GM23338 (cell line): ENCODE data around the gene CMTR1. TPM values are rescaled to one million over a fixed set of nuclear protein-coding genes. Genes with fewer than 3 reads are reported as not detected.
A peak's percentile ranks its signal among the peaks of the same experiment; 100 is the strongest.

Experiments
- ATAC-seq: fragments of 200-7000 bp; cut with Tn5 transposase; 3 replicates; pipeline ENCODE4 v1.9.1; 2020
- DNase-seq: peaks from one replicate; pipeline ENCODE4 v3.0.0-alpha.2; 2015; ENCODE audit warnings: low spot score
- H2AFZ ChIP-seq: fragments of 200-600 bp; sonication (generic); 2 replicates; pipeline ENCODE4 v1.8.0; 2016; ENCODE audit warnings: antibody characterized with exemption, mild to moderate bottlenecking, moderate library complexity
- H3F3A ChIP-seq: fragments of 200-600 bp; sonication (generic); replicated peaks from 2 replicates; pipeline ENCODE4 v1.8.0; 2017; ENCODE audit warnings: antibody characterized with exemption, mixed run types, low read depth
- H3K27ac ChIP-seq: fragments of 200-600 bp; sonication (generic); 2 replicates; pipeline ENCODE4 v1.6.1; 2016; ENCODE audit warnings: low read depth
- H3K27me3 ChIP-seq: fragments of 200-600 bp; sonication (generic); 2 replicates; pipeline ENCODE4 v1.8.0; 2016; ENCODE audit warnings: mild to moderate bottlenecking, mixed run types, moderate library complexity; ENCODE audit not compliant: insufficient read depth
- H3K36me3 ChIP-seq: fragments of 200-600 bp; sonication (generic); 2 replicates; pipeline ENCODE4 v1.8.0; 2016; ENCODE audit warnings: mild to moderate bottlenecking; ENCODE audit not compliant: insufficient read depth
- H3K4me1 ChIP-seq: fragments of 200-600 bp; sonication (generic); 2 replicates; pipeline ENCODE4 v1.8.0; 2016; ENCODE audit warnings: mild to moderate bottlenecking, moderate library complexity; ENCODE audit not compliant: insufficient read depth
- H3K4me2 ChIP-seq: fragments of 200-600 bp; sonication (generic); 2 replicates; pipeline ENCODE4 v1.7.1; 2017; ENCODE audit warnings: mixed run types
- H3K4me3 ChIP-seq: fragments of 200-600 bp; sonication (generic); 2 replicates; pipeline ENCODE4 v1.6.1; 2016; ENCODE audit warnings: mixed run types
- H3K79me2 ChIP-seq: fragments of 200-600 bp; sonication (generic); replicated peaks from 2 replicates; pipeline ENCODE4 v1.8.0; 2017; ENCODE audit warnings: mild to moderate bottlenecking; ENCODE audit not compliant: insufficient read depth
- H3K9me2 ChIP-seq: fragments of 200-600 bp; sonication (generic); 2 replicates; pipeline ENCODE4 v1.8.0; 2017; ENCODE audit not compliant: insufficient read depth
- H4K20me1 ChIP-seq: fragments of 200-600 bp; sonication (generic); replicated peaks from 2 replicates; pipeline ENCODE4 v1.8.0; 2017; ENCODE audit warnings: mild to moderate bottlenecking; ENCODE audit not compliant: insufficient read depth
- H3K27ac Mint-ChIP-seq: 2 replicates; pipeline ENCODE4 v1.8.0; 2020; ENCODE audit warnings: inconsistent platforms, mild to moderate bottlenecking, moderate library complexity, mixed read lengths
- H3K27me3 Mint-ChIP-seq: 3 replicates; pipeline ENCODE4 v1.8.0; 2022; ENCODE audit warnings: low read depth, mild to moderate bottlenecking, moderate library complexity, mixed read lengths, inconsistent platforms; ENCODE audit not compliant: insufficient read depth, poor library complexity
- H3K36me3 Mint-ChIP-seq: 3 replicates; pipeline ENCODE4 v1.8.0; 2021; ENCODE audit warnings: low read depth, mild to moderate bottlenecking, inconsistent platforms, moderate library complexity, mixed read lengths
- H3K4me1 Mint-ChIP-seq: 3 replicates; pipeline ENCODE4 v1.8.0; 2020; ENCODE audit warnings: mild to moderate bottlenecking, inconsistent platforms, mixed read lengths
- H3K4me3 Mint-ChIP-seq: 3 replicates; pipeline ENCODE4 v1.8.0; 2021; ENCODE audit warnings: moderate library complexity, mild to moderate bottlenecking, inconsistent platforms, mixed read lengths
- H3K9me3 Mint-ChIP-seq: 3 replicates; pipeline ENCODE4 v1.8.0; 2020; ENCODE audit warnings: moderate library complexity, mild to moderate bottlenecking, inconsistent platforms, mixed read lengths
- CREB1 ChIP-seq: fragments of 250-450 bp; sonication (Bioruptor Pico); IDR thresholded peaks from 2 replicates; pipeline ENCODE4 v1.5.0; 2020; ENCODE audit warnings: low read depth, mild to moderate bottlenecking, moderate library complexity
- ETS1 ChIP-seq: IDR thresholded peaks from 2 replicates; pipeline ENCODE4 v1.6.1; 2016; ENCODE audit warnings: antibody characterized with exemption
- EZH2phosphoT487 ChIP-seq: fragments of 200-600 bp; sonication (generic); IDR thresholded peaks from one replicate; pipeline ENCODE4 v1.8.1; 2018; ENCODE audit warnings: antibody characterized with exemption; ENCODE audit not compliant: unreplicated experiment
- POLR2AphosphoS5 ChIP-seq: IDR thresholded peaks from 2 replicates; pipeline ENCODE4 v1.6.1; 2016; ENCODE audit warnings: antibody characterized with exemption, low read depth
- REST ChIP-seq: IDR thresholded peaks from one replicate; pipeline ENCODE4 v1.6.1; 2018; ENCODE audit warnings: antibody characterized with exemption; ENCODE audit not compliant: unreplicated experiment
- ZNF114 ChIP-seq: fragments of 250-450 bp; sonication (Bioruptor Pico); IDR thresholded peaks from 2 replicates; pipeline ENCODE4 v1.5.0; 2020; ENCODE audit warnings: mild to moderate bottlenecking, moderate library complexity
- polyA plus RNA-seq: library from polyadenylated mRNA; unstranded; fragments of >200 nt; fragmentation: Nextera tagmentation; extraction: Ambion mirVana; gene quantifications from 2 replicates; pipeline ENCODE4 v1.2.1, GENCODE V29; 2016
- total RNA-seq: library from RNA; depleted of rRNA; stranded (reverse); fragments of >200 nt; shearing (Covaris generic); gene quantifications from 2 replicates; pipeline ENCODE4 v1.2.3, GENCODE V29; 2014

Gene CMTR1
- total and polyA plus RNA-seq, 2 experiments from 2014 or later, result 7.3 to 36.4 TPM

- no peaks in the 10 kb centered on the region; the same call in 2 of the 3 replicates for H3K36me3 Mint-ChIP-seq
- H3K27ac Mint-ChIP-seq, result no peak overlapping the region
Observed at GRCh38 chr6:37507690-37508421, 74.8 kb downstream of the CMTR1 start.

More at GRCh38 chr6:37507690-37508421, 74.8 kb downstream of the CMTR1 start:
- H3K27me3 ChIP-seq, result peaks cover 22% of the 10 kb centered on the region
- H3F3A ChIP-seq, result peaks cover 7% of the 10 kb centered on the region; the same call in 1 of the 2 replicates
- TF ChIP-seq ZNF114 (no peak), POLR2AphosphoS5 (no peak), ETS1 (no peak), EZH2phosphoT487 (no peak), REST (no peak), CREB1 (CRISPR knock-in tag) (no peak)
- Mint-ChIP-seq H3K9me3 (no peaks in the 10 kb centered on the region), H3K27me3 (peaks cover 25% of the 10 kb centered on the region), H3K4me3 (no peak overlapping the region), H3K4me1 (peaks cover 42% of the 10 kb centered on the region)
- H3K9me2 ChIP-seq, result no peaks in the 10 kb centered on the region; the same call in 1 of the 2 replicates
- H3K4me3 ChIP-seq, result no peak overlapping the region
- no peaks in the 10 kb centered on the region for H3K79me2 ChIP-seq
- DNase-seq (no peak), ATAC-seq (no peak)
- H3K4me2 ChIP-seq, result 0 out of 2 replicates have a peak overlapping the region, but pooled peaks have one; percentile 15
- no peaks in the 10 kb centered on the region for H3K36me3 ChIP-seq
- H4K20me1 ChIP-seq, result no peaks in the 10 kb centered on the region
- no peak overlapping the region for H3K27ac ChIP-seq
- no peak overlapping the region for H2AFZ ChIP-seq
- H3K4me1 ChIP-seq, result peaks cover 24% of the 10 kb centered on the region
